Transverse colon (tissue), 4 donors: Measurements from ENCODE around the gene CDK4. TPM values are rescaled to one million over a fixed set of nuclear protein-coding genes. Genes with fewer than 3 reads are reported as not detected.

Experiments used
- DNase-seq: peaks from one replicate; pipeline ENCODE4 v3.0.0-alpha.2; 2019
- H3K27ac ChIP-seq, 4 donors: fragments of 200-600 bp; sonication (generic); 2 replicates each; pipeline ENCODE4 v1.5.1; 2016 to 2018; ENCODE audit warnings: inconsistent platforms in 4 of 4
- H3K27me3 ChIP-seq: fragments of 200-600 bp; sonication (generic); 2 replicates; pipeline ENCODE4 v1.5.1; 2017; ENCODE audit warnings: inconsistent platforms
- H3K36me3 ChIP-seq, 4 donors: fragments of 200-600 bp; sonication (generic); 2 replicates each; pipeline ENCODE4 v1.5.1; 2017 to 2019; ENCODE audit warnings: inconsistent platforms in 4 of 4
- H3K4me1 ChIP-seq, 4 donors: fragments of 200-600 bp; sonication (generic); 2 replicates each; pipeline ENCODE4 v1.5.1; 2017 to 2020; ENCODE audit warnings: inconsistent platforms in 4 of 4
- H3K4me3 ChIP-seq, 4 donors: fragments of 200-600 bp; sonication (generic); 1 replicate in 1 of 4; 2 replicates in 3 of 4; pipeline versions ENCODE4 v1.5.1 to v1.6.1; 2017 to 2019; ENCODE audit warnings: inconsistent platforms in 4 of 4
- H3K9me3 ChIP-seq, 2 donors: fragments of 200-600 bp; sonication (generic); 2 replicates each; pipeline ENCODE4 v1.5.1; 2017 to 2019; ENCODE audit warnings: inconsistent platforms in 2 of 2
- EP300 ChIP-seq: sonication (generic); formaldehyde crosslinking; IDR thresholded peaks from one replicate; pipeline ENCODE4 v1.6.1; 2017; ENCODE audit warnings: antibody characterized with exemption, low read depth
- POLR2A ChIP-seq: fragments of 450-650 bp; IDR thresholded peaks from one replicate; pipeline ENCODE4 v1.6.1; 2016; ENCODE audit warnings: antibody characterized with exemption, mild to moderate bottlenecking, moderate library complexity
- POLR2AphosphoS5 ChIP-seq, 3 donors: sonication (generic); formaldehyde crosslinking; IDR thresholded peaks; one replicate each; pipeline ENCODE4 v1.6.1; 2016; ENCODE audit warnings: antibody characterized with exemption in 3 of 3
- WGBS, 2 donors: methylation state at CpG; one replicate each; pipeline ENCODE4 v1.1.5; 2018; ENCODE audit warnings: low coverage in 1 of 2; 5-methylcytosine and 5-hydroxymethylcytosine counted together
- in situ Hi-C, 4 donors: fragments of 200-750 bp; cut with MboI; loops; one replicate each; pipeline versions ENCODE4 v1.15.0 to v1.15.1; 2017; ENCODE audit warnings: low sequenced_read_pairs in 3 of 4, low pct_ligation_motif_present in 1 of 4, low pct_unique_long_range_greater_than_20kb in 1 of 4
- intact Hi-C: fragments of 100-400 bp; cut with DNase I; formaldehyde crosslinking; loops from one replicate; pipeline ENCODE4 v1.15.1; 2023; ENCODE audit warnings: low total_unique reads
- total RNA-seq, 4 donors: library from RNA; depleted of rRNA; stranded (reverse); fragments of >200 nt; gene quantifications; one replicate each; pipeline ENCODE4 v1.1.0, GENCODE V29; 2016
- TF ChIP-seq, protein P1 (sequence below), 5 experiments: fragments of 200-600 bp in 3 of 5; fragments of 450-650 bp in 2 of 5; sonication (generic) in 3 of 5; IDR thresholded peaks; 1 replicate in 2 of 5; 2 replicates in 3 of 5; pipeline ENCODE4 v1.5.1; 2016 to 2017; ENCODE audit warnings: antibody characterized with exemption in 5 of 5, inconsistent platforms in 3 of 5, mild to moderate bottlenecking in 2 of 5, moderate library complexity in 1 of 5

Gene CDK4
- total RNA-seq, 4 donors from 2014 or later: 20.9 to 194 (median 47.8) TPM

DNA sequence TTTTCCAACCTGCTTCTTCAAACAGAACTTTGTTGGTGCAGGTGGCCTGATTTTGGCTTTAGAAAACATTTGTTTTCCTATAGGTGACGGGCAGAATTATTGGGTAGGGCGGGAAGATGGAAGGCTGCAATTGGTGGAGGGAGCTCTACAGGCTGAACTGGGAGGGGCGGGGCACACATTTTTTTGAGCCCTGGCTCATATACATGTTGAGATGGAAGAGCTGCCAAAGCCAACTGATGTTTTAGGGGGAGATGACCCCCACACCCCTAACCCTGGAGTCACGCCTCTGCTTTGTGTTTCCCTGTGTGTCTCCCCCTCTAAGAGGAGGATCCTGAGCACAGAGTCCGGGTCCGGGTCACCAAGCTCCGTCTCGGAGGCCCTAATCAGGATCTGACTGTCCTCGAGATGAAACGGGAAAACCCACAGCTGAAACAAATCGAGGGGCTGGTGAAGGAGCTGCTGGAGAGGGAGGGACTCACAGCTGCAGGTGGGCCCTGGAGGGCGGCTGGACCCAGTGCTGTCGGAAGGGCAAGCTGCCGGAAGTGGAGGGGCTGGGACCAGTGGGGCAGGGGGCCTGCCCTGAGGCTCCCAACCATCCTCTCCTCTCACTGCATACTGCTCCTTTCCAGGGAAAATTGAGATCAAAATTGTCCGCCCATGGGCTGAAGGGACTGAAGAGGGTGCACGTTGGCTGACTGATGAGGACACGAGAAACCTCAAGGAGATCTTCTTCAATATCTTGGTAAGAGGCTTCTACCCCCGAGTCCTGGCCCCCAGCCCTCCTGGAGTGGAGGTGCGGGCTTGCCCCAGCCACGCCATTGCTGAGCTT is 32.1 kb downstream of the CDK4 start:
- WGBS, 2 donors: 80 to 91% methylated on average over 2 to 20 of the region's 20 CpGs
- peaks cover 0 to 39% (median 19%) of the 10 kb centered on the region in 4 donors for H3K36me3 ChIP-seq
- H3K4me3 ChIP-seq: no peak overlapping the region
- intact Hi-C loops: no loop called here
- DNase-seq: no peak
- in situ Hi-C loops: no loop called here
- H3K27ac ChIP-seq: no peak overlapping the region
- no peaks in the 10 kb centered on the region for H3K27me3 ChIP-seq
- no peaks in the 10 kb centered on the region for H3K9me3 ChIP-seq
- TF ChIP-seq EP300: no peak
- no peak for TF ChIP-seq POLR2AphosphoS5 (IDR thresholded peaks at IDR 0.05)
- TF ChIP-seq, protein P1, sequence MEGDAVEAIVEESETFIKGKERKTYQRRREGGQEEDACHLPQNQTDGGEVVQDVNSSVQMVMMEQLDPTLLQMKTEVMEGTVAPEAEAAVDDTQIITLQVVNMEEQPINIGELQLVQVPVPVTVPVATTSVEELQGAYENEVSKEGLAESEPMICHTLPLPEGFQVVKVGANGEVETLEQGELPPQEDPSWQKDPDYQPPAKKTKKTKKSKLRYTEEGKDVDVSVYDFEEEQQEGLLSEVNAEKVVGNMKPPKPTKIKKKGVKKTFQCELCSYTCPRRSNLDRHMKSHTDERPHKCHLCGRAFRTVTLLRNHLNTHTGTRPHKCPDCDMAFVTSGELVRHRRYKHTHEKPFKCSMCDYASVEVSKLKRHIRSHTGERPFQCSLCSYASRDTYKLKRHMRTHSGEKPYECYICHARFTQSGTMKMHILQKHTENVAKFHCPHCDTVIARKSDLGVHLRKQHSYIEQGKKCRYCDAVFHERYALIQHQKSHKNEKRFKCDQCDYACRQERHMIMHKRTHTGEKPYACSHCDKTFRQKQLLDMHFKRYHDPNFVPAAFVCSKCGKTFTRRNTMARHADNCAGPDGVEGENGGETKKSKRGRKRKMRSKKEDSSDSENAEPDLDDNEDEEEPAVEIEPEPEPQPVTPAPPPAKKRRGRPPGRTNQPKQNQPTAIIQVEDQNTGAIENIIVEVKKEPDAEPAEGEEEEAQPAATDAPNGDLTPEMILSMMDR (IDR thresholded peaks at IDR 0.05): no peak
- no peak for TF ChIP-seq POLR2A
- no peaks in the 10 kb centered on the region for H3K4me1 ChIP-seq

DNA sequence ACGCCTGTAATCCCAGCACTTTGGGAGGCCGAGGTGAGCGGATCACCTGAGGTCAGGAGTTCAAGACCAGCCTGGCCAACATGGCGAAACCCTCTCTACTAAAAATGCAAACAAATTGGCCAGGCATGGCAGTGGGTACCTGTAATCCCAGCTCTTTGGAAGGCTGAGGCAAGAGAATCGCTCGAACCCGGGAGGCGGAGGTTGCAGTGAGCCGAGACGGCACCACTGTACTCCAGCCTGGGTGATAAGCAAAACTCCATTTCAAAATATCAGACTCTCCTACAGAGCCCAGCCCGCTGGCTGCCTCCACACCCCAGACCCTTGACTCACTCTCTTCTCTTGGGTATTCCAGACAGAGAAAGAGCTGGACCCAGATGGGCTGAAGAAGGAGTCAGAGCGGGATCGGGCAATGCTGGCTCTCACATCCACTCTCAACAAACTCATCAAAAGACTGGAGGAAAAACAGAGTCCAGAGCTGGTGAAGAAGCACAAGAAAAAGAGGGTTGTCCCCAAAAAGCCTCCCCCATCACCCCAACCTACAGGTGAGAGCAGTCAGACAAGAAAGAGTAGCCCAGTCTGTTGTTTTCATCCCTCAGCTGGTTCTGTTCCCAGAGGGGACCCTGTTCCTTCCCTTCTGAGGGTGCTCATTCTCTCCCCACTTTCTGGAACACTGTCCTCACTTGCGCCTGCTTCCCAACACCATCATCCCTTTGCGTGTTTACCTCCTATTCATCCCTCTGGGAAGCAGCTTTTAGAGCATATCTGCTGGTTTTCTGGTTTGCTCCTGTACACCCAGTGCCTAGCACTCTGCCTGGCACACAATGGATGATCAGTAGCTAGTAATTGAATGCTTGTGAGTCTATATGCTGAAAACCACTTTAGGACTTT is 33.2 kb downstream of the CDK4 start:
- intact Hi-C loops: no loop called here
- DNase-seq: no peak
- WGBS, 2 donors: 96% methylated on average over 15 of the region's 15 CpGs; no CpG with 5 or more reads in 1 of the 2 donors
- TF ChIP-seq, protein P1 (IDR thresholded peaks at IDR 0.05): no peak
- TF ChIP-seq POLR2A: no peak
- no peak for TF ChIP-seq POLR2AphosphoS5 (IDR thresholded peaks at IDR 0.05)
- no peak for TF ChIP-seq EP300
- H3K27me3 ChIP-seq: no peaks in the 10 kb centered on the region
- no peak overlapping the region for H3K4me3 ChIP-seq
- H3K4me1 ChIP-seq: no peaks in the 10 kb centered on the region
- in situ Hi-C loops: no loop called here
- H3K9me3 ChIP-seq: no peaks in the 10 kb centered on the region
- peaks cover 0 to 44% (median 20%) of the 10 kb centered on the region in 4 donors for H3K36me3 ChIP-seq
- H3K27ac ChIP-seq: no peak overlapping the region

DNA sequence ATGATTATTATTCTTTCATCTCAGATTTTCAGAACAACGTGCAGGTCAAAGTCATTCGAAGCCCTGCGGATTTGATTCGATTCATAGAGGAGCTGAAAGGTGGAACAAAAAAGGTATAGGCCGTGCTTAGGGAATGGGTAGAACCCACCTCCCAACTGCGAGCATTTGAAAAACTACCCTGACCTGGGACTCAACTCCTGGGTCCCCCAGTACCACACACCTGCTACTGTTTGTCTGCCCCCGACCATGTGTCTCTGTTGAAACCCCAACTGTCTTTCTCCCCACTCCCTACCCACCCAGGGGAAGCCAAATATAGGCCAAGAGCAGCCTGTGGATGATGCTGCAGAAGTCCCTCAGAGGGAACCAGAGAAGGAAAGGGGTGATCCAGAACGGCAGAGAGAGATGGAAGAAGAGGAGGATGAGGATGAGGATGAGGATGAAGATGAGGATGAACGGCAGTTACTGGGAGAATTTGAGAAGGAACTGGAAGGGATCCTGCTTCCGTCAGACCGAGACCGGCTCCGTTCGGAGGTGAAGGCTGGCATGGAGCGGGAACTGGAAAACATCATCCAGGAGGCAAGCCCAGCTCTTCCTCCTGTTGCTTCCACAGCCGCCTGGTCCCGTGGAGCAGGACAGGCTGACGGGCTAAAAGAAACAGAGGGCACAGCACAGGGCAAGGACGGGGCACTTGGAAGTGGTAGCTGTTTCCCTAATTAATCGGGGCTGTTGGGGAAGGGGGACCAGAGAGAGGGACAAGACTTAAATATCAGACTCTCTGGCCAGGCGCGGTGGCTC is 34.1 kb downstream of the CDK4 start:
- Histone ChIP-seq H3K27ac (no peak overlapping the region), H3K36me3 (peaks cover 0 to 44% (median 20%) of the 10 kb centered on the region in 4 donors)
- intact Hi-C loops: no loop called here

More for the DNA sequence above, 34.1 kb downstream of the CDK4 start:
- Histone ChIP-seq H3K4me1 (no peaks in the 10 kb centered on the region), H3K27me3 (no peaks in the 10 kb centered on the region), H3K4me3 (no peak overlapping the region), H3K9me3 (no peaks in the 10 kb centered on the region)
- in situ Hi-C loops: no loop called here
- 94 to 95% methylated on average over 19 to 22 of the region's 22 CpGs for WGBS, 2 donors
- TF ChIP-seq, protein P1 (IDR thresholded peaks at IDR 0.05): no peak
- TF ChIP-seq POLR2AphosphoS5 (IDR thresholded peaks at IDR 0.05): no peak
- TF ChIP-seq EP300: no peak
- TF ChIP-seq POLR2A: no peak
- DNase-seq: no peak
